Esophagus muscularis mucosa (tissue), 4 donors: ENCODE measurements around the gene COL27A1. TPM values are rescaled to one million over a fixed set of nuclear protein-coding genes. Genes with fewer than 3 reads are reported as not detected.

Experiments used
- DNase-seq: peaks from one replicate; pipeline ENCODE4 v3.0.0-alpha.2; 2017; ENCODE audit errors: extremely low spot score
- H3K27ac ChIP-seq, 4 donors: fragments of 200-600 bp; sonication (generic); replicated peaks in 1 of 4; 1 replicate in 3 of 4; 2 replicates in 1 of 4; pipeline ENCODE4 v1.5.1; 2016 to 2019; ENCODE audit warnings: mild to moderate bottlenecking in 1 of 4
- H3K27me3 ChIP-seq, 4 donors: fragments of 200-600 bp; sonication (generic); one replicate each; pipeline versions ENCODE4 v1.5.1 to v1.6.0; 2016 to 2019
- H3K36me3 ChIP-seq, 4 donors: fragments of 200-600 bp; sonication (generic); one replicate each; pipeline ENCODE4 v1.5.1; 2016 to 2019
- H3K4me1 ChIP-seq, 4 donors: fragments of 200-600 bp; sonication (generic); one replicate each; pipeline ENCODE4 v1.5.1; 2016 to 2019
- H3K4me3 ChIP-seq, 4 donors: fragments of 200-600 bp; sonication (generic); 1 replicate in 2 of 4; 2 replicates in 2 of 4; pipeline ENCODE4 v1.5.1; 2016 to 2019; ENCODE audit warnings: mild to moderate bottlenecking in 4 of 4, moderate library complexity in 1 of 4
- H3K9me3 ChIP-seq, 4 donors: fragments of 200-600 bp; sonication (generic); 1 replicate in 3 of 4; 2 replicates in 1 of 4; pipeline ENCODE4 v1.5.1; 2016 to 2019
- CTCF ChIP-seq, 3 experiments: fragments of 200-600 bp in 2 of 3; fragments of 450-650 bp in 1 of 3; sonication (generic) in 2 of 3; IDR thresholded peaks; one replicate each; pipeline ENCODE4 v1.5.1; 2017 to 2019; ENCODE audit warnings: antibody characterized with exemption in 3 of 3, mild to moderate bottlenecking in 2 of 3, moderate library complexity in 1 of 3
- EP300 ChIP-seq: sonication (generic); formaldehyde crosslinking; IDR thresholded peaks from one replicate; pipeline ENCODE4 v1.6.1; 2017; ENCODE audit warnings: antibody characterized with exemption
- POLR2A ChIP-seq: fragments of 450-650 bp; IDR thresholded peaks from one replicate; pipeline ENCODE4 v1.6.1; 2017; ENCODE audit warnings: antibody characterized with exemption, moderate library complexity, mild to moderate bottlenecking, low read depth
- POLR2AphosphoS5 ChIP-seq, 2 donors: sonication (generic); formaldehyde crosslinking; IDR thresholded peaks; one replicate each; pipeline ENCODE4 v1.6.1; 2017; ENCODE audit warnings: antibody characterized with exemption in 2 of 2
- WGBS: methylation state at CpG from one replicate; pipeline ENCODE4 v1.1.5; 2018; 5-methylcytosine and 5-hydroxymethylcytosine counted together
- intact Hi-C: fragments of 100-400 bp; cut with DNase I; formaldehyde crosslinking; loops from one replicate; pipeline ENCODE4 v1.15.1; 2023
- total RNA-seq, 4 donors: library from RNA; depleted of rRNA; stranded (reverse); fragments of >200 nt; gene quantifications; one replicate each; pipeline versions ENCODE4 v1.1.0 to v1.2.1, GENCODE V29; 2016

The COL27A1 gene
- total RNA-seq = 1 to 10 TPM; 1.8 to 3.3 (median 2.7) TPM

GRCh38 chr9:114155263-114155994, at the start of gene COL27A1:
Gene COL27A1 (plus strand): TSS chr9:114155537. CDS start chr9:114155951, 414 bp downstream.
- intact Hi-C loops = loop anchor here (1.0 kb wide), 2 partner anchors 116 to 136 kb away; no protein-coding TSS in a partner anchor
- TF ChIP-seq CTCF (IDR thresholded peaks at IDR 0.05) (peak; percentile 86 to 98 (median 97)), EP300 (no peak), POLR2A (no peak), POLR2AphosphoS5 (IDR thresholded peaks at IDR 0.05) (peak in 1 of 2 donors; percentile 26)
- no peaks in the 10 kb centered on the region for H3K36me3 ChIP-seq
- peak within 1 kb of the TSS; percentile 66 to 74 (median 68) for H3K27ac ChIP-seq
- H3K27me3 ChIP-seq = peaks cover 9 to 56% (median 30%) of the 10 kb centered on the region in 4 donors
- peak within 1 kb of the TSS; percentile 59 to 74 (median 62) for H3K4me3 ChIP-seq
- H3K9me3 ChIP-seq = no peaks in the 10 kb centered on the region
- DNase-seq = peak; percentile 95
- 3% methylated on average over 36 of the region's 63 CpGs for WGBS
- peaks cover 18 to 40% (median 38%) of the 10 kb centered on the region in 4 donors for H3K4me1 ChIP-seq

GRCh38 chr9:114107286-114108001, 47.9 kb upstream of the COL27A1 start:
- intact Hi-C loops = loop anchor here (2.0 kb wide), 1 partner anchor 183 kb away; no protein-coding TSS in a partner anchor
- 79% methylated on average over 13 of the region's 13 CpGs for WGBS
- H3K27me3 ChIP-seq = peaks cover 0 to 7% (median 0%) of the 10 kb centered on the region in 4 donors

GRCh38 chr9:114108016-114108833, 47.1 kb upstream of the COL27A1 start:
- no peak for DNase-seq
- 66% methylated on average over 20 of the region's 28 CpGs for WGBS
- Histone ChIP-seq H3K27me3 (peaks cover 0 to 12% (median 0%) of the 10 kb centered on the region in 4 donors), H3K27ac (no peak overlapping the region), H3K4me1 (peaks cover 2 to 13% (median 5%) of the 10 kb centered on the region in 4 donors), H3K4me3 (no peak overlapping the region), H3K9me3 (no peaks in the 10 kb centered on the region), H3K36me3 (no peaks in the 10 kb centered on the region)
- TF ChIP-seq POLR2AphosphoS5 (IDR thresholded peaks at IDR 0.05) (no peak), EP300 (no peak), POLR2A (no peak), CTCF (IDR thresholded peaks at IDR 0.05) (peak; percentile 76 to 90 (median 79))
- intact Hi-C loops = loop anchor here (2.0 kb wide), 1 partner anchor 183 kb away; no protein-coding TSS in a partner anchor

More at GRCh38 chr9:114107286-114108001, 47.9 kb upstream of the COL27A1 start:
- no peak for TF ChIP-seq POLR2A
- TF ChIP-seq EP300 = no peak
- TF ChIP-seq POLR2AphosphoS5 (IDR thresholded peaks at IDR 0.05) = no peak
- TF ChIP-seq CTCF (IDR thresholded peaks at IDR 0.05) = no peak
- Histone ChIP-seq H3K4me3 (no peak overlapping the region), H3K4me1 (peaks cover 0 to 5% (median under 1%) of the 10 kb centered on the region in 4 donors), H3K27ac (no peak overlapping the region), H3K36me3 (no peaks in the 10 kb centered on the region), H3K9me3 (no peaks in the 10 kb centered on the region)
- no peak for DNase-seq

DNA sequence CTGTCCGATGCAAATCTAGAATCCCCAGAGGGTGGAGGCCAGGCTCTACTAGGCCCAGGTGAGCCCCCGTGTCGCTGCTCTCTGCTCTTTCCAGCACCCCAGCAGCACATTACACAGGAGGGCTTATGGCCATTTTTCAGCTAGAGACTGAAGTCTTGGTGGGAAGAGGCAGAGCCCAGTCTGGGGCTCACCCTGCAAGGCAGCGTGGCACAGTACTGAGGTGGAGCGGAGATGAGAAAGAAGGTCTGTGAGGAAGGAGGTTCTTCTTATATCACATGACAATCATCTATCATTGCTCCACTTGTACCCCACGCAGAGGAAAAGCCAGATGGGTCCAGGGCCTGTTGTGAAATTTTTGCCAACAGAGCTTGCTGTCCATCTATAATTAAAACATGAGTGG, 46.2 kb upstream of the COL27A1 start:
- no peaks in the 10 kb centered on the region for H3K36me3 ChIP-seq
- peaks cover 6 to 19% (median 10%) of the 10 kb centered on the region in 4 donors for H3K4me1 ChIP-seq
- H3K27me3 ChIP-seq = peaks cover 0 to 21% (median 0%) of the 10 kb centered on the region in 4 donors
- no peak for DNase-seq
- intact Hi-C loops = loop anchor here (2.0 kb wide), 1 partner anchor 182 kb away; no protein-coding TSS in a partner anchor
- H3K27ac ChIP-seq = no peak overlapping the region
- no peak for TF ChIP-seq EP300
- TF ChIP-seq POLR2A = no peak
- no peak for TF ChIP-seq POLR2AphosphoS5 (IDR thresholded peaks at IDR 0.05)
- TF ChIP-seq CTCF (IDR thresholded peaks at IDR 0.05) = no peak
- H3K4me3 ChIP-seq = no peak overlapping the region
- WGBS = 95% methylated on average over 6 of the region's 6 CpGs
- H3K9me3 ChIP-seq = no peaks in the 10 kb centered on the region
